Osteoblast (primary cell): ENCODE results near the gene TNS2. TPM values are rescaled to one million over a fixed set of nuclear protein-coding genes. Genes with fewer than 3 reads are reported as not detected.
A peak's percentile ranks its signal among the peaks of the same experiment; 100 is the strongest.

Source experiments
- DNase-seq: peaks from one replicate; pipeline ENCODE4 v3.0.0; 2011; ENCODE audit warnings: low spot score, mixed read lengths; ENCODE audit not compliant: insufficient read length; ENCODE audit errors: missing footprints
- H2AFZ ChIP-seq: 2 replicates; pipeline ENCODE4 v1.6.0; 2011; ENCODE audit warnings: mild to moderate bottlenecking, low read length
- H3K27ac ChIP-seq: 2 replicates; pipeline ENCODE4 v1.5.1; 2011; ENCODE audit warnings: mild to moderate bottlenecking, low read depth, low read length, moderate library complexity
- H3K27me3 ChIP-seq: 2 replicates; pipeline ENCODE4 v1.6.0; 2012; ENCODE audit warnings: mild to moderate bottlenecking, control low read depth, inconsistent platforms, low read length, moderate library complexity; ENCODE audit not compliant: insufficient read depth
- H3K36me3 ChIP-seq: 2 replicates; pipeline ENCODE4 v1.5.1; 2011; ENCODE audit warnings: mild to moderate bottlenecking, low read length, control low read depth, moderate library complexity; ENCODE audit not compliant: insufficient read depth
- H3K4me1 ChIP-seq: 2 replicates; pipeline ENCODE4 v1.5.1; 2011; ENCODE audit warnings: mild to moderate bottlenecking, low read length, control low read depth, moderate library complexity; ENCODE audit not compliant: insufficient read depth
- H3K4me2 ChIP-seq: 2 replicates; pipeline ENCODE4 v1.6.0; 2011; ENCODE audit warnings: mild to moderate bottlenecking, low read length; ENCODE audit not compliant: insufficient read depth
- H3K4me3 ChIP-seq: fragments of 200-600 bp; sonication (generic); 3 replicates; pipeline ENCODE4 v1.5.1; 2012; ENCODE audit warnings: mild to moderate bottlenecking, low read length, inconsistent platforms; ENCODE audit not compliant: insufficient read depth
- H3K79me2 ChIP-seq: 2 replicates; pipeline ENCODE4 v1.6.0; 2012; ENCODE audit warnings: mild to moderate bottlenecking, low read length, control low read depth, inconsistent platforms; ENCODE audit not compliant: insufficient read depth
- H3K9me3 ChIP-seq: 2 replicates; pipeline ENCODE4 v1.5.1; 2011; ENCODE audit warnings: low read depth, low read length, control low read depth
- H4K20me1 ChIP-seq: 2 replicates; pipeline ENCODE4 v1.6.0; 2012; ENCODE audit warnings: mild to moderate bottlenecking, low read length, control low read depth; ENCODE audit not compliant: insufficient read depth
- total RNA-seq: library from RNA; depleted of rRNA; stranded (reverse); fragments of >200 nt; gene quantifications from 2 replicates; pipeline ENCODE4 v1.2.3, GENCODE V29; 2012
- TF ChIP-seq, protein P1 (sequence below): IDR thresholded peaks from 2 replicates; pipeline ENCODE4 v1.5.1; 2011; ENCODE audit warnings: mild to moderate bottlenecking, low read depth, low read length, moderate library complexity; ENCODE audit errors: extremely low read depth

TNS2 gene, protein sequence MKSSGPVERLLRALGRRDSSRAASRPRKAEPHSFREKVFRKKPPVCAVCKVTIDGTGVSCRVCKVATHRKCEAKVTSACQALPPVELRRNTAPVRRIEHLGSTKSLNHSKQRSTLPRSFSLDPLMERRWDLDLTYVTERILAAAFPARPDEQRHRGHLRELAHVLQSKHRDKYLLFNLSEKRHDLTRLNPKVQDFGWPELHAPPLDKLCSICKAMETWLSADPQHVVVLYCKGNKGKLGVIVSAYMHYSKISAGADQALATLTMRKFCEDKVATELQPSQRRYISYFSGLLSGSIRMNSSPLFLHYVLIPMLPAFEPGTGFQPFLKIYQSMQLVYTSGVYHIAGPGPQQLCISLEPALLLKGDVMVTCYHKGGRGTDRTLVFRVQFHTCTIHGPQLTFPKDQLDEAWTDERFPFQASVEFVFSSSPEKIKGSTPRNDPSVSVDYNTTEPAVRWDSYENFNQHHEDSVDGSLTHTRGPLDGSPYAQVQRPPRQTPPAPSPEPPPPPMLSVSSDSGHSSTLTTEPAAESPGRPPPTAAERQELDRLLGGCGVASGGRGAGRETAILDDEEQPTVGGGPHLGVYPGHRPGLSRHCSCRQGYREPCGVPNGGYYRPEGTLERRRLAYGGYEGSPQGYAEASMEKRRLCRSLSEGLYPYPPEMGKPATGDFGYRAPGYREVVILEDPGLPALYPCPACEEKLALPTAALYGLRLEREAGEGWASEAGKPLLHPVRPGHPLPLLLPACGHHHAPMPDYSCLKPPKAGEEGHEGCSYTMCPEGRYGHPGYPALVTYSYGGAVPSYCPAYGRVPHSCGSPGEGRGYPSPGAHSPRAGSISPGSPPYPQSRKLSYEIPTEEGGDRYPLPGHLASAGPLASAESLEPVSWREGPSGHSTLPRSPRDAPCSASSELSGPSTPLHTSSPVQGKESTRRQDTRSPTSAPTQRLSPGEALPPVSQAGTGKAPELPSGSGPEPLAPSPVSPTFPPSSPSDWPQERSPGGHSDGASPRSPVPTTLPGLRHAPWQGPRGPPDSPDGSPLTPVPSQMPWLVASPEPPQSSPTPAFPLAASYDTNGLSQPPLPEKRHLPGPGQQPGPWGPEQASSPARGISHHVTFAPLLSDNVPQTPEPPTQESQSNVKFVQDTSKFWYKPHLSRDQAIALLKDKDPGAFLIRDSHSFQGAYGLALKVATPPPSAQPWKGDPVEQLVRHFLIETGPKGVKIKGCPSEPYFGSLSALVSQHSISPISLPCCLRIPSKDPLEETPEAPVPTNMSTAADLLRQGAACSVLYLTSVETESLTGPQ (N-terminal part only)
- 72.0 and 76.0 TPM in 2 replicates for total RNA-seq

- TF ChIP-seq, protein P1, sequence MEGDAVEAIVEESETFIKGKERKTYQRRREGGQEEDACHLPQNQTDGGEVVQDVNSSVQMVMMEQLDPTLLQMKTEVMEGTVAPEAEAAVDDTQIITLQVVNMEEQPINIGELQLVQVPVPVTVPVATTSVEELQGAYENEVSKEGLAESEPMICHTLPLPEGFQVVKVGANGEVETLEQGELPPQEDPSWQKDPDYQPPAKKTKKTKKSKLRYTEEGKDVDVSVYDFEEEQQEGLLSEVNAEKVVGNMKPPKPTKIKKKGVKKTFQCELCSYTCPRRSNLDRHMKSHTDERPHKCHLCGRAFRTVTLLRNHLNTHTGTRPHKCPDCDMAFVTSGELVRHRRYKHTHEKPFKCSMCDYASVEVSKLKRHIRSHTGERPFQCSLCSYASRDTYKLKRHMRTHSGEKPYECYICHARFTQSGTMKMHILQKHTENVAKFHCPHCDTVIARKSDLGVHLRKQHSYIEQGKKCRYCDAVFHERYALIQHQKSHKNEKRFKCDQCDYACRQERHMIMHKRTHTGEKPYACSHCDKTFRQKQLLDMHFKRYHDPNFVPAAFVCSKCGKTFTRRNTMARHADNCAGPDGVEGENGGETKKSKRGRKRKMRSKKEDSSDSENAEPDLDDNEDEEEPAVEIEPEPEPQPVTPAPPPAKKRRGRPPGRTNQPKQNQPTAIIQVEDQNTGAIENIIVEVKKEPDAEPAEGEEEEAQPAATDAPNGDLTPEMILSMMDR: no peak
- peak within 1 kb of the TSS; percentile 79 for H3K4me3 ChIP-seq
- peak within 1 kb of the TSS; percentile 73 for H3K4me2 ChIP-seq
- peak within 1 kb of the TSS; percentile 82 for H3K27ac ChIP-seq
- DNase-seq: peak; percentile 93
- H4K20me1 ChIP-seq: no peaks in the 10 kb centered on the region
- peaks cover 39% of the 10 kb centered on the region for H3K79me2 ChIP-seq
- no peaks in the 10 kb centered on the region for H3K27me3 ChIP-seq
- H3K4me1 ChIP-seq: peaks cover 75% of the 10 kb centered on the region
- H3K9me3 ChIP-seq: no peaks in the 10 kb centered on the region
- H2AFZ ChIP-seq: no peak within 1 kb of the TSS
- peaks cover 13% of the 10 kb centered on the region for H3K36me3 ChIP-seq
These were observed at the start of gene TNS2 for GRCh38 chr12:53049571-53050318. TSS of gene TNS2 (plus strand) at chr12:53050065. CDS start at chr12:53050186, 121 bp downstream.

DNA sequence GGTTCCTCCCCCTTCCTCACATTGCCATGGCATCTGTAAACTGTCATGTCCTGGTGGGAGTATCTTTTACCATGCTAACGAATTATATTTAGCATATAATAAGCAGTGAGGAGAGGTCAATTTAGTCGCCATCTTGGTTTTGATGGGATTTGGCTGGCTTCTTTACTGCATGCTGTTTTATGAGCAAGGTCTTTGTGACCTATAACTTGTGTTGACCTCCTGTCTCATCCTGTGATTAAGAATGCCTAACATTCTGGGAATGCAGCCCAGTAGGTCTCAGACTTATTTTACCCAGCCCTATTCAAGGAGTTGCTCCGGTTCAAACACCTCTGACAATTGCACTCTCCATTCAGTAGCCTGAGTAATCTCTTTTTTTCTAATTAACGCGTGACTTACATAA lies 45.7 kb upstream of the TNS2 start:
- Histone ChIP-seq H3K4me2 (no peak overlapping the region), H3K36me3 (peaks cover 12% of the 10 kb centered on the region), H3K4me1 (peaks cover 35% of the 10 kb centered on the region), H2AFZ (peak overlapping the region; percentile 26), H3K27ac (no peak overlapping the region), H3K9me3 (no peaks in the 10 kb centered on the region), H4K20me1 (peaks cover 24% of the 10 kb centered on the region), H3K27me3 (peaks cover 7% of the 10 kb centered on the region), H3K79me2 (peaks cover 36% of the 10 kb centered on the region), H3K4me3 (no peak overlapping the region)
- TF ChIP-seq, protein P1: no peak
- no peak for DNase-seq

GRCh38 chr12:53004582-53004981 lies 45.3 kb upstream of the TNS2 start:
- peaks cover 40% of the 10 kb centered on the region for H3K79me2 ChIP-seq
- peaks cover 37% of the 10 kb centered on the region for H3K4me1 ChIP-seq
- H3K27me3 ChIP-seq: peaks cover 4% of the 10 kb centered on the region
- H3K27ac ChIP-seq: peak overlapping the region; percentile 85
- H3K36me3 ChIP-seq: peaks cover 15% of the 10 kb centered on the region
- DNase-seq: no peak
- H2AFZ ChIP-seq: no peak overlapping the region
- TF ChIP-seq, protein P1: no peak
- H3K4me3 ChIP-seq: peak overlapping the region; percentile 90
- peak overlapping the region; percentile 85 for H3K4me2 ChIP-seq
- H4K20me1 ChIP-seq: peaks cover 28% of the 10 kb centered on the region
- no peaks in the 10 kb centered on the region for H3K9me3 ChIP-seq
